Tibial nerve (tissue), 4 donors: Measurements from ENCODE around the gene CFL1.

ENCODE experiments used
- EP300 ChIP-seq, 2 donors: sonication (generic); formaldehyde crosslinking; IDR thresholded peaks; one replicate each; pipeline ENCODE4 v1.6.1; 2017; ENCODE audit warnings: antibody characterized with exemption in 2 of 2, mild to moderate bottlenecking in 1 of 2
- POLR2A ChIP-seq, 2 donors: fragments of 450-650 bp; IDR thresholded peaks; one replicate each; pipeline ENCODE4 v1.6.1; 2017; ENCODE audit warnings: antibody characterized with exemption in 2 of 2, mild to moderate bottlenecking in 2 of 2, moderate library complexity in 2 of 2
- TF ChIP-seq, protein P1 (sequence below), 5 experiments: fragments of 200-600 bp in 3 of 5; fragments of 450-650 bp in 2 of 5; sonication (generic) in 3 of 5; IDR thresholded peaks; one replicate each; pipeline ENCODE4 v1.5.1; 2016 to 2019; ENCODE audit warnings: antibody characterized with exemption in 5 of 5, mild to moderate bottlenecking in 3 of 5, moderate library complexity in 2 of 5

DNA sequence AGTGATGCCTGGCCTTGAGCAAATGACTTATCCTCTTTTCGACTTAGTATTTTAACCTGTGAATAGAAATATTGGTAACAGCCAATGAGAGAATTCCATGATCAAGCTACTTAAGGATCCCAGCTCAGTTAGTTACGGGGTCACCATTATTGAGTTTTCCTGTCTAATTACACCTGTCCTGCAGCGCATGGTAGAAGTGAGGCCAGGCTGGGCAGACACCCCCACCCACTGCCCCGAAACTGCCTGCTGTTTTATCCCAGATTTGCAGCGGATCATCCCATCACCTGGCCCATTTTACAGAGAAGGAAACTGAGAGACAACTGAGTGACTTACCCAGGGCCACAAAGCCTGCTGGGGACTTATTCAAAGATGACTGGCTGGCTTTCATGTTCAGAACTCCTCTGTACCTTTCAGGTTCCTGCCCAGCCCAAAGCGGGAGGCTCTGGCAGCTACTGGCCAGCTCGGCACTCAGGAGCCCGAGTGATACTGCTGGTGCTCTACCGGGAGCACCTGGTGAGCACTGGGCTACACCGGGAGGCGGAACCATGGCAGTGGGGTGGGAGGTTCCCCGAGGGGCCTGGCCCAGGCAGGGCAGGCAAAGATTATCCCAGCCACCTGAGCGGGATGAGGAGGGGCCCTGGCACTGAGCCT is 3.7 kb upstream of the CFL1 start:
- TF ChIP-seq, protein P1, sequence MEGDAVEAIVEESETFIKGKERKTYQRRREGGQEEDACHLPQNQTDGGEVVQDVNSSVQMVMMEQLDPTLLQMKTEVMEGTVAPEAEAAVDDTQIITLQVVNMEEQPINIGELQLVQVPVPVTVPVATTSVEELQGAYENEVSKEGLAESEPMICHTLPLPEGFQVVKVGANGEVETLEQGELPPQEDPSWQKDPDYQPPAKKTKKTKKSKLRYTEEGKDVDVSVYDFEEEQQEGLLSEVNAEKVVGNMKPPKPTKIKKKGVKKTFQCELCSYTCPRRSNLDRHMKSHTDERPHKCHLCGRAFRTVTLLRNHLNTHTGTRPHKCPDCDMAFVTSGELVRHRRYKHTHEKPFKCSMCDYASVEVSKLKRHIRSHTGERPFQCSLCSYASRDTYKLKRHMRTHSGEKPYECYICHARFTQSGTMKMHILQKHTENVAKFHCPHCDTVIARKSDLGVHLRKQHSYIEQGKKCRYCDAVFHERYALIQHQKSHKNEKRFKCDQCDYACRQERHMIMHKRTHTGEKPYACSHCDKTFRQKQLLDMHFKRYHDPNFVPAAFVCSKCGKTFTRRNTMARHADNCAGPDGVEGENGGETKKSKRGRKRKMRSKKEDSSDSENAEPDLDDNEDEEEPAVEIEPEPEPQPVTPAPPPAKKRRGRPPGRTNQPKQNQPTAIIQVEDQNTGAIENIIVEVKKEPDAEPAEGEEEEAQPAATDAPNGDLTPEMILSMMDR (IDR thresholded peaks at IDR 0.05): no peak
- TF ChIP-seq POLR2A (IDR thresholded peaks at IDR 0.05) (no peak), EP300 (IDR thresholded peaks at IDR 0.05) (no peak)
